Osteoblast (primary cell): ENCODE measurements around the gene ADAM12. TPM values are rescaled to one million over a fixed set of nuclear protein-coding genes. Genes with fewer than 3 reads are reported as not detected.

Source experiments
- DNase-seq: peaks from one replicate; pipeline ENCODE4 v3.0.0; 2011; ENCODE audit warnings: low spot score, mixed read lengths; ENCODE audit not compliant: insufficient read length; ENCODE audit errors: missing footprints
- H2AFZ ChIP-seq: 2 replicates; pipeline ENCODE4 v1.6.0; 2011; ENCODE audit warnings: mild to moderate bottlenecking, low read length
- H3K27ac ChIP-seq: 2 replicates; pipeline ENCODE4 v1.5.1; 2011; ENCODE audit warnings: mild to moderate bottlenecking, low read depth, low read length, moderate library complexity
- H3K27me3 ChIP-seq: 2 replicates; pipeline ENCODE4 v1.6.0; 2012; ENCODE audit warnings: mild to moderate bottlenecking, control low read depth, inconsistent platforms, low read length, moderate library complexity; ENCODE audit not compliant: insufficient read depth
- H3K36me3 ChIP-seq: 2 replicates; pipeline ENCODE4 v1.5.1; 2011; ENCODE audit warnings: mild to moderate bottlenecking, low read length, control low read depth, moderate library complexity; ENCODE audit not compliant: insufficient read depth
- H3K4me1 ChIP-seq: 2 replicates; pipeline ENCODE4 v1.5.1; 2011; ENCODE audit warnings: mild to moderate bottlenecking, low read length, control low read depth, moderate library complexity; ENCODE audit not compliant: insufficient read depth
- H3K4me2 ChIP-seq: 2 replicates; pipeline ENCODE4 v1.6.0; 2011; ENCODE audit warnings: mild to moderate bottlenecking, low read length; ENCODE audit not compliant: insufficient read depth
- H3K4me3 ChIP-seq: fragments of 200-600 bp; sonication (generic); 3 replicates; pipeline ENCODE4 v1.5.1; 2012; ENCODE audit warnings: mild to moderate bottlenecking, low read length, inconsistent platforms; ENCODE audit not compliant: insufficient read depth
- H3K79me2 ChIP-seq: 2 replicates; pipeline ENCODE4 v1.6.0; 2012; ENCODE audit warnings: mild to moderate bottlenecking, low read length, control low read depth, inconsistent platforms; ENCODE audit not compliant: insufficient read depth
- H3K9me3 ChIP-seq: 2 replicates; pipeline ENCODE4 v1.5.1; 2011; ENCODE audit warnings: low read depth, low read length, control low read depth
- H4K20me1 ChIP-seq: 2 replicates; pipeline ENCODE4 v1.6.0; 2012; ENCODE audit warnings: mild to moderate bottlenecking, low read length, control low read depth; ENCODE audit not compliant: insufficient read depth
- total RNA-seq: library from RNA; depleted of rRNA; stranded (reverse); fragments of >200 nt; gene quantifications from 2 replicates; pipeline ENCODE4 v1.2.3, GENCODE V29; 2012
- TF ChIP-seq, protein P1 (sequence below): IDR thresholded peaks from 2 replicates; pipeline ENCODE4 v1.5.1; 2011; ENCODE audit warnings: mild to moderate bottlenecking, low read depth, low read length, moderate library complexity; ENCODE audit errors: extremely low read depth

Gene ADAM12
- total RNA-seq, 1 donor: 345 TPM

DNA sequence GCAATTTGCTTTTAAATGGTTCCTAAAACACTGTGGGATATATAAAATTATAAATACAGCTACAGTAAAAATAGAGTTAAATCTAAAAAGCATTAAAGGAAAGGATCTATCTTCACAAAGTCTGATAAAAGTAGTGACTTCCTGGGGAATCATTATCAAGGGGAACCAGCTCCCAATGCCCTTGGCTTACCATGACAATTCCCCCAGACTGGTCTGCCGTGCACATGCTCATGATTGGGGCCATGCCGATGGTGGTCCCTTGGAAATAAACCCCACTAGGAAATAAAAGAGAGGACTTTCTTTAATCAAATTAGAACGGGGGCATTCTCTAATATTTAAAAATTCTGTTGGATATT is 290.1 kb downstream of the ADAM12 start:
- Histone ChIP-seq H3K9me3 (no peaks in the 10 kb centered on the region), H4K20me1 (no peaks in the 10 kb centered on the region), H3K36me3 (peaks cover 77% of the 10 kb centered on the region), H3K4me2 (no peak overlapping the region), H3K79me2 (no peaks in the 10 kb centered on the region), H2AFZ (no peak overlapping the region), H3K4me1 (peaks cover 18% of the 10 kb centered on the region), H3K4me3 (no peak overlapping the region), H3K27ac (no peak overlapping the region), H3K27me3 (no peaks in the 10 kb centered on the region)
- DNase-seq: no peak
- TF ChIP-seq, protein P1, sequence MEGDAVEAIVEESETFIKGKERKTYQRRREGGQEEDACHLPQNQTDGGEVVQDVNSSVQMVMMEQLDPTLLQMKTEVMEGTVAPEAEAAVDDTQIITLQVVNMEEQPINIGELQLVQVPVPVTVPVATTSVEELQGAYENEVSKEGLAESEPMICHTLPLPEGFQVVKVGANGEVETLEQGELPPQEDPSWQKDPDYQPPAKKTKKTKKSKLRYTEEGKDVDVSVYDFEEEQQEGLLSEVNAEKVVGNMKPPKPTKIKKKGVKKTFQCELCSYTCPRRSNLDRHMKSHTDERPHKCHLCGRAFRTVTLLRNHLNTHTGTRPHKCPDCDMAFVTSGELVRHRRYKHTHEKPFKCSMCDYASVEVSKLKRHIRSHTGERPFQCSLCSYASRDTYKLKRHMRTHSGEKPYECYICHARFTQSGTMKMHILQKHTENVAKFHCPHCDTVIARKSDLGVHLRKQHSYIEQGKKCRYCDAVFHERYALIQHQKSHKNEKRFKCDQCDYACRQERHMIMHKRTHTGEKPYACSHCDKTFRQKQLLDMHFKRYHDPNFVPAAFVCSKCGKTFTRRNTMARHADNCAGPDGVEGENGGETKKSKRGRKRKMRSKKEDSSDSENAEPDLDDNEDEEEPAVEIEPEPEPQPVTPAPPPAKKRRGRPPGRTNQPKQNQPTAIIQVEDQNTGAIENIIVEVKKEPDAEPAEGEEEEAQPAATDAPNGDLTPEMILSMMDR: no peak

DNA sequence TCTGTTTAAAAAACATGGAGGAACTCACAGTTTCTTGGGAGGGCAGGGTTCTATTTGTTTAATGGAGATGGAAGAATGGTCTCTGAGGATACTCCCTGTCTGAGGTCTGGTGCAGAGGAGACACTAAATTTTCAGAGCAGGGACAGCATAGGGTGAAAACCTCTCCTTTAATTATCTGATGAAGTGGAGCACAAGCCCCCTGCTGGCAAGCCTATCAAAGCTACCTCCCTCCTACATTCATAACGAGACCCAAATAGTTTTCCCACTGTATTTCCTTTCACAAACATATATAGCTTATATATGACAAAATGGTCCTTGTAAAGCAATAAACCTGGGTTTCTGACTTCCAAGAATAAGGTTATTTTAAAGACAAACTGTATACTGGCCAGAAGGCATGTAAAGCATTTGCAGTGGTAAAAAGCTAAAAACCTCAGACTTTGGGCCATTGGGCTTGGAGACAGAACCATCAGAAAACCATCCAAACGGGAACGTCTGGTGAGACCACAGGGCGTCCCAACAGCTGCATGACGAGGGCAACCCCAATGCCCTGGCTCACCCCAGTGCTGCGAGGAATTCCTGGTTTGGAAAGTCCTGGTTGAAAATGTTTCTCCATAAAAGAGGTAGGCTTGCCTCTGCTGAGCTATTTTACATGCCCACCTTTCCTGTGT is 290.6 kb downstream of the ADAM12 start:
- H3K4me2 ChIP-seq: no peak overlapping the region
- H3K79me2 ChIP-seq: no peaks in the 10 kb centered on the region
- no peak overlapping the region for H3K4me3 ChIP-seq
- TF ChIP-seq, protein P1: peak; percentile 40
- no peaks in the 10 kb centered on the region for H4K20me1 ChIP-seq
- H3K4me1 ChIP-seq: peaks cover 23% of the 10 kb centered on the region
- no peak for DNase-seq
- no peak overlapping the region for H2AFZ ChIP-seq
- H3K36me3 ChIP-seq: peaks cover 74% of the 10 kb centered on the region
- no peaks in the 10 kb centered on the region for H3K27me3 ChIP-seq
- H3K9me3 ChIP-seq: no peaks in the 10 kb centered on the region
- H3K27ac ChIP-seq: no peak overlapping the region

DNA sequence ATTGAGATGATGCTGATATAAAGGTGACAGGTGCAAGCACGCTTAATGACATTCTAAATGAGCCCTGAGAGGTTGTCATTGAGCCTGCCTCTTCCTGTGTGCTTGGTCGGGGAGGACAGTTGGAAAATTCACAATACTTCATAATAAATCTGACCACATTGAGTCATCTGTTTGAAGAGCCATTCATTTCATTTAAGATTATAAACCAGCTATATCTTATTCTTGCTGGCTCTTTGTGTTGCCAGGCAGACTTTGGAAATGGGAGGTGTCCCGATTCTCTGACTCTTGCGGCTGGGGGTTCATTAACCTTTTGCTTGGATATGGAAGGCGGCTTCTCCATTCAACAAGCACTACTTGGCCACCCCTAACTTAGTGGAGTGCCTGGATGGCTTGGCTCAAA is 293.7 kb downstream of the ADAM12 start:
- peaks cover 50% of the 10 kb centered on the region for H3K4me1 ChIP-seq
- TF ChIP-seq, protein P1: no peak
- no peak overlapping the region for H2AFZ ChIP-seq
- no peak for DNase-seq
- H3K27me3 ChIP-seq: no peaks in the 10 kb centered on the region
- H3K4me2 ChIP-seq: no peak overlapping the region
- peaks cover 47% of the 10 kb centered on the region for H3K36me3 ChIP-seq
- no peaks in the 10 kb centered on the region for H3K9me3 ChIP-seq
- H4K20me1 ChIP-seq: no peaks in the 10 kb centered on the region
- no peaks in the 10 kb centered on the region for H3K79me2 ChIP-seq
- H3K4me3 ChIP-seq: no peak overlapping the region
- peak overlapping the region; percentile 87 for H3K27ac ChIP-seq

- no peak overlapping the region for H2AFZ ChIP-seq
- peaks cover 47% of the 10 kb centered on the region for H3K36me3 ChIP-seq
- no peak for DNase-seq
- H3K9me3 ChIP-seq: no peaks in the 10 kb centered on the region
- H3K4me3 ChIP-seq: no peak overlapping the region
- peaks cover 54% of the 10 kb centered on the region for H3K4me1 ChIP-seq
- no peaks in the 10 kb centered on the region for H3K79me2 ChIP-seq
- no peak overlapping the region for H3K4me2 ChIP-seq
- H3K27ac ChIP-seq: peak overlapping the region; percentile 87
- no peaks in the 10 kb centered on the region for H3K27me3 ChIP-seq
- TF ChIP-seq, protein P1: no peak
- H4K20me1 ChIP-seq: no peaks in the 10 kb centered on the region
These were observed 295.7 kb downstream of the ADAM12 start for GRCh38 chr10:126092366-126093215.
